ENCODE measurements around the gene ACAT1.
"Not testable (repeated sequence)": the region's sequence is repeated elsewhere in the genome, so short reads cannot be mapped to it uniquely, and the experiment has no call there.

ACAT1 gene

GRCh38 chr11:108147150-108147549 is 25.8 kb downstream of the ACAT1 start:
- DNase-seq (ENCODE audit: low spot score): no peak

- no peak for DNase-seq (ENCODE audit: low spot score)
Measured at GRCh38 chr11:108148556-108148955, 27.2 kb downstream of the ACAT1 start.

DNA sequence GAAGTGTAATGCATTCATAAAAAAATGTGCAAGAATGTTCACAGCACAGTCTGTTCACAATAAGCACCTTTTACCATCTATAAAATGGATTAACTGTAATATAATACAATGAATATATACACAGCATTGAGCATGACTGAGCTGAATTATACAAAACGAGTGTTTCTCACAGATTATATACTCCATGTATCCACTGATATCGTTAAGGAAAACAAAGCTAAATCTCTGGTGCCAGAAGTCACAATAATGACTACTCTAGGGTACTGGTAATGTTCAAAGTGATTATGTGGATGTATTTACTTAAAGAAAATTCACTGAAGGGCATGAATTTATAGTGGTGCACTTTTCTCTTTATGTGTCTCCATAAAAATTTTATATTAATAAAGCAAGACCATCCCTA is 33.2 kb downstream of the ACAT1 start:
- DNase-seq (ENCODE audit: low spot score): no peak

- DNase-seq (ENCODE audit: low spot score): peak; percentile 3
Measured at GRCh38 chr11:108160970-108161566, 39.7 kb downstream of the ACAT1 start.

DNA sequence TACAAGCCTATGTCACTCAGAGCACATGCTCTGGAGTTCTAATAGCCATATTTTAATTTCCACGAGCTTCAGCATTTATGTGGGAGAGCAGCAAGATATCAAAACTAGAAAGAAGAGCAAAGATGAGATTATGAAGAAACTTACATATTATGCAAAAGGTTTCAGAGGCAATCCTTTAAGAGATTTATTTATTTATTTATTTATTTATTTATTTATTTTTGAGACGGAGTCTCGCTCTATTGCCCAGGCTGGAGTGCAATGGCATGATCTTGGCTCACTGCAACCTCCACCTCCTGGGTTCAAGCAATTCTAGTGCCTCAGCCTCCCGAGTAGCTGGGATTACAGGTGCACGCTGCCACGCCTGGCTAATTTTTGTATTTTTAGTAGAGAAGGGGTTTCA is 41.5 kb downstream of the ACAT1 start:
- not testable (repeated sequence) for DNase-seq (ENCODE audit: low spot score)

DNA sequence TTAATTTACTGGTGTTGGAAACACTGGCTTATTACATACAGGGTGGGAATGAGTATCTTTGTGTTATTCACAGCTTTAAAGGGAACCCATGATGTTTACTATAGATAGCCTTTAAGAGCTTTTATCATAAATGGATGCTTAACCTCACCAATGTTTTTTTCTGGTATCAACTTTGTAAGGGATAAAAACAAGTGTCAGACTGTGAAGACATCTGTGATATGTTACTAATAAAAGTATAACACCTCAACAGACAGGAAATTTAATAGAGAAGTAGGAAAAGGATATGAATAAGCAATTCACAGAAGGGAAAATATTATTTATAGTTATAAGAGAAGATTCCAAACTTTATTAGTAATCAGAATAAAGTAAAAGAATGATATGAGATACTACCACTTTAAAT is 46.3 kb downstream of the ACAT1 start:
- DNase-seq (ENCODE audit: low spot score): no peak

DNA sequence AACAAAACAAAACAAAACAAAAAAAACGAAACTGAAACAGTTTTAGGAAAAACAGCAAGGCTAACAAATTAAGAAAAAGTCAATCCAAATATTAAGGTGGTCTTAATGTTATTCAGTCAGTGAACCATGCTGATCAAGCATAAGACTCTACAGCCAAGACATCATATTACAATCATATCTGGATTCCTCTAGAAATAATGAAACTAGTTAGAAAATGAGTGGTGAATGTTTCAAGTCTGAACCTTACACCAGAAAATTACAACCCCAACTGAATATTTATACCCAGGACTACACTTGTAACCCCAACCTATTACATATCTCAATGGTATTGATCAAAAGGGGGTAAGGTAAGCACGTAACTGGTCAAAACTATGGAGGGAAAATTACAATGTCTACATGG is 48.8 kb downstream of the ACAT1 start:
- DNase-seq (ENCODE audit: low spot score): no peak

DNA sequence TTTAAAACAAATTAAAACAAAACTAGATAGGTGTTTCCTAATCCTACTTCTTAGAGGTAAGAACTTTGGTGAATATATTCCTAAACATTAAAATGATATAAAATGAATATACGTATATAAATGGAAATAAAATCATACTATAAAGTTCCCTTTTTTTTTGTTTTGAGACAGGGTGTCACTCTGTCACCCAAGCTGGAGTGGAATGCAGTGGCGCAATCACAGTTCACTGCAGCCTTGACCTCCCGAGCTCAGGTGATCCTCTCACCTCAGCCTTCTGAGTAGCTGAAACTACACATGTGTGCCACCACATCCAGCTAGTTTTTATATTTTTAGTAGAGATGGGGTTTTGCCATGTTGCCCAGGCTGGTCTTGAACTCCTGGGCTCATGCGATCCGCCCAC is 56.2 kb downstream of the ACAT1 start:
- DNase-seq (ENCODE audit: low spot score): no peak

DNA sequence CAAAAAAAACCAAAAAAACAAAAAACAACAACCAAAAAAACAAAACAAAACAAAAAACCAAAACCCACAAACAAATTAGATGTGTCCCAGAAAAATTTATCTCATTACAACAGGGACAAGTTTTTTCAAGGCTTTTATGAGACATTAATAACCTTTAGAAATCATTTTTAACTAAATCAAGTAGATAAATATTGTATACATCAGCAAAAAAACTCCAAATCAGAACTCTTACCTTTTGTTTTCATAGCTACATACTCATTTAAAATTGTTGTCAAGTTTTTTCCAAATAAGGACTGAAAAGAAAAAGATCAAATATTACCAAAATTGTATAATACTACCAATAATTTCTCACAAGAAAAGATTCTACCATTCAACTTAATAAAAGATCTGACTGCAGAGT is 72.4 kb downstream of the ACAT1 start:
- DNase-seq (ENCODE audit: low spot score): no peak

- DNase-seq (ENCODE audit: low spot score): no peak
Measured at GRCh38 chr11:108196901-108197300, 75.5 kb downstream of the ACAT1 start.

Data from CD4-positive, alpha-beta T cell treated with Interleukin-2 at 100 ng/mL for 4 hours (primary cell).